ENCODE measurements around the gene RTN4RL2.

DNA sequence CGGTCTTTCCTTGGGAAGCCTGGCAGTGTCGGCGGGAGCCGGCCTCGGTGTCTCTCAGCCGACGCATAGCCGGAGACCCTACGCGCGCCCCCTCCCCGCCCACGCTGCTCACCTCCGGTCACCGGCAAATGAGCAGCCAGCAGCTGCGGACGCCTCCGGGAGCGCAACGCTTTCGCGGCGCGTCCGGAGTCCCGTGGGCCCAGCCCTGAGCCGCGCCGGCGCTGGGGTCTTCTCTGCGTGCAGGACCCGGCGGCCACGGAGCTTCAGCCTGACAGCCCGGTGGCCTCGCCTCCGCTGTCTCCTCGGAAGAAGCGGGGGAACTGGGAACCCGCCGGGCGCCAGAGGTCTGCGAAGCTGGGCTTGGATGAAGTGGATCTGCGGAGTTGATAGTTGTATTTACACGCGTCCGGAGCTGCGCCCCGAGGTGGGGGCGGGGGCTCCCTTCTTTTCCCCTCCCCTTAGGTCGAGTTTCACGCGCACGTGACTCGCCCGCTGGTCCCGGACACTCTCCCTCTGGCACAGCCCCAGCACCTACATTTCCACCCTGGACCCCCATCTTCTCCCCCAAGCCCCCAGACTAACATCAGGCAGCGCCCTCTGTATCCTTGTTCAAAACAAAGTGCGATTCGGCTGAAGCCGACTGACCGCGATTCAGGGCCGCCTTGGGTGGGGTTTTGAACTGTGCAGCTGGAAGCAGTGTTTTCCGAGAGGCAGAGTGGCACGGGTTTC is 55.2 kb downstream of the RTN4RL2 start, which contains the start of gene SLC43A1:
- TF ChIP-seq, protein P1, sequence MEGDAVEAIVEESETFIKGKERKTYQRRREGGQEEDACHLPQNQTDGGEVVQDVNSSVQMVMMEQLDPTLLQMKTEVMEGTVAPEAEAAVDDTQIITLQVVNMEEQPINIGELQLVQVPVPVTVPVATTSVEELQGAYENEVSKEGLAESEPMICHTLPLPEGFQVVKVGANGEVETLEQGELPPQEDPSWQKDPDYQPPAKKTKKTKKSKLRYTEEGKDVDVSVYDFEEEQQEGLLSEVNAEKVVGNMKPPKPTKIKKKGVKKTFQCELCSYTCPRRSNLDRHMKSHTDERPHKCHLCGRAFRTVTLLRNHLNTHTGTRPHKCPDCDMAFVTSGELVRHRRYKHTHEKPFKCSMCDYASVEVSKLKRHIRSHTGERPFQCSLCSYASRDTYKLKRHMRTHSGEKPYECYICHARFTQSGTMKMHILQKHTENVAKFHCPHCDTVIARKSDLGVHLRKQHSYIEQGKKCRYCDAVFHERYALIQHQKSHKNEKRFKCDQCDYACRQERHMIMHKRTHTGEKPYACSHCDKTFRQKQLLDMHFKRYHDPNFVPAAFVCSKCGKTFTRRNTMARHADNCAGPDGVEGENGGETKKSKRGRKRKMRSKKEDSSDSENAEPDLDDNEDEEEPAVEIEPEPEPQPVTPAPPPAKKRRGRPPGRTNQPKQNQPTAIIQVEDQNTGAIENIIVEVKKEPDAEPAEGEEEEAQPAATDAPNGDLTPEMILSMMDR (IDR thresholded peaks at IDR 0.05; ENCODE audit: low read length): peak; percentile 15; the same call in 1 of the 2 replicates
- no peak for TF ChIP-seq EZH2 (IDR thresholded peaks at IDR 0.05; ENCODE audit: borderline replicate concordance, low read length)
